ENCODE measurements around the gene HNRNPA2B1. TPM values are rescaled to one million over a fixed set of nuclear protein-coding genes. Genes with fewer than 3 reads are reported as not detected.

The HNRNPA2B1 gene
- total RNA-seq, 2 donors from 2014 or later = 447 to 769 TPM

DNA sequence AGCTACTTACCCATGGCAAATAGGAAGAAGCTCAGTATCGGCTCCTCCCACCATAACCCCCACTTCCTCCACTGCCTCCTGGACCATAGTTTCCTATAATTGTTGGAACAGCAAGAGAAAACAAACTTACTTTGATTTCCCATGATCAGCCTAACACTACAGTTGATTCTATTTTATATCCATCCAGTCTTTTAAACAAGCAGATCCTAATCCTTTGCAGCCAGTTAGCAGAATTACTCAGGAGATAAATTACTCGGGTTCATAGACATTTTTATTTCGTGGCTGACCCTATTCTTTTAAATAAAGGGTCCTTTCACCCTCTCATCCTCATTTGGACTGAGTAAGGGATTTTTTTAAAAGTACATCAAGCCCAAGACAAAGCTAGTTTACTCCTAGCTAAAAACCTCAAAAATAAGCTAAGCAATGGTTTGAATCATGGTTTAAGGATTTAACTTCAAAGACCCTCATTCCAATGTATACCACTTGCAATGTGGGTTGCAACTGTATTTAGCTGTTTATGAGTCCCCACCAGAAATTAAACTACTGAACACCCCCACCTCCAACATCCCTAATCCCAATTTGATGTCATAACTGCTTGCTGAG is 8.0 kb downstream of the HNRNPA2B1 start:
- no peak overlapping the region for H3K4me3 ChIP-seq
- H3K9ac ChIP-seq (ENCODE audit: low read depth in 2 of 2, low read length in 2 of 2) = no peak overlapping the region
- intact Hi-C loops (cut with DNase I) = loop anchor here (10.0 kb wide), 2 partner anchors 172 to 308 kb away; no protein-coding TSS in a partner anchor
- H3K4me1 ChIP-seq = peaks cover 22% of the 10 kb centered on the region
- no peaks in the 10 kb centered on the region for H3K9me3 ChIP-seq
- DNase-seq = no peak
- peaks cover 53% of the 10 kb centered on the region for H3K36me3 ChIP-seq
- H3K27ac ChIP-seq = no peak overlapping the region
- TF ChIP-seq, protein P1, sequence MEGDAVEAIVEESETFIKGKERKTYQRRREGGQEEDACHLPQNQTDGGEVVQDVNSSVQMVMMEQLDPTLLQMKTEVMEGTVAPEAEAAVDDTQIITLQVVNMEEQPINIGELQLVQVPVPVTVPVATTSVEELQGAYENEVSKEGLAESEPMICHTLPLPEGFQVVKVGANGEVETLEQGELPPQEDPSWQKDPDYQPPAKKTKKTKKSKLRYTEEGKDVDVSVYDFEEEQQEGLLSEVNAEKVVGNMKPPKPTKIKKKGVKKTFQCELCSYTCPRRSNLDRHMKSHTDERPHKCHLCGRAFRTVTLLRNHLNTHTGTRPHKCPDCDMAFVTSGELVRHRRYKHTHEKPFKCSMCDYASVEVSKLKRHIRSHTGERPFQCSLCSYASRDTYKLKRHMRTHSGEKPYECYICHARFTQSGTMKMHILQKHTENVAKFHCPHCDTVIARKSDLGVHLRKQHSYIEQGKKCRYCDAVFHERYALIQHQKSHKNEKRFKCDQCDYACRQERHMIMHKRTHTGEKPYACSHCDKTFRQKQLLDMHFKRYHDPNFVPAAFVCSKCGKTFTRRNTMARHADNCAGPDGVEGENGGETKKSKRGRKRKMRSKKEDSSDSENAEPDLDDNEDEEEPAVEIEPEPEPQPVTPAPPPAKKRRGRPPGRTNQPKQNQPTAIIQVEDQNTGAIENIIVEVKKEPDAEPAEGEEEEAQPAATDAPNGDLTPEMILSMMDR (IDR thresholded peaks at IDR 0.05) = no peak
- H3K27me3 ChIP-seq = no peaks in the 10 kb centered on the region

DNA sequence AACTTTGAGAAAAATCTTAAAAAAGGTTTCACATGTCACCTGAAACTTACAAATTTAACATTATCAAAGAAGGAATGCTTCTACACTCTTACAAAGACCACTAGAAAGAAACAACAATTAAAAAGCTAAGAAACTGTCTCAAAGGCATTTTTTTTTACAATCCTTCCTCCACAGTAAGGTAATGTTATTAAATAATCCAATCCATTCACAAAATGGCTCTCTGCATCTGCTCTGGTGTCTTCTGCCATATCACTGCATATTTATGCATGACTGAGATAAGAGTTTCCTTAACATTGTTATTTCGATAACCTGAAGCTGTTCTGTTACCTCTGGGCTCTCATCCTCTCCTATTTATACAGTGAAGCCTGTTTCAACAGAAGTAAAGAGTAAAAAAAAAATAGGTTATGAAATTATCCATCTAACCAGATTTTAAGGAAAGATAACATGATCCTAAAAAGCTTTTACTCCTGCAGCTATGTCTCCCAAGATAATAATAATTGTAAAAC is 8.5 kb downstream of the HNRNPA2B1 start:
- H3K9me3 ChIP-seq = no peaks in the 10 kb centered on the region
- H3K27me3 ChIP-seq = no peaks in the 10 kb centered on the region
- intact Hi-C loops (cut with DNase I) = loop anchor here (10.0 kb wide), 2 partner anchors 173 to 307 kb away; no protein-coding TSS in a partner anchor
- H3K4me1 ChIP-seq = peaks cover 20% of the 10 kb centered on the region
- TF ChIP-seq, protein P1 (IDR thresholded peaks at IDR 0.05) = no peak
- no peak for DNase-seq
- no peak overlapping the region for H3K4me3 ChIP-seq
- H3K36me3 ChIP-seq = peaks cover 53% of the 10 kb centered on the region
- H3K9ac ChIP-seq (ENCODE audit: low read depth in 2 of 2, low read length in 2 of 2) = no peak overlapping the region
- no peak overlapping the region for H3K27ac ChIP-seq

DNA sequence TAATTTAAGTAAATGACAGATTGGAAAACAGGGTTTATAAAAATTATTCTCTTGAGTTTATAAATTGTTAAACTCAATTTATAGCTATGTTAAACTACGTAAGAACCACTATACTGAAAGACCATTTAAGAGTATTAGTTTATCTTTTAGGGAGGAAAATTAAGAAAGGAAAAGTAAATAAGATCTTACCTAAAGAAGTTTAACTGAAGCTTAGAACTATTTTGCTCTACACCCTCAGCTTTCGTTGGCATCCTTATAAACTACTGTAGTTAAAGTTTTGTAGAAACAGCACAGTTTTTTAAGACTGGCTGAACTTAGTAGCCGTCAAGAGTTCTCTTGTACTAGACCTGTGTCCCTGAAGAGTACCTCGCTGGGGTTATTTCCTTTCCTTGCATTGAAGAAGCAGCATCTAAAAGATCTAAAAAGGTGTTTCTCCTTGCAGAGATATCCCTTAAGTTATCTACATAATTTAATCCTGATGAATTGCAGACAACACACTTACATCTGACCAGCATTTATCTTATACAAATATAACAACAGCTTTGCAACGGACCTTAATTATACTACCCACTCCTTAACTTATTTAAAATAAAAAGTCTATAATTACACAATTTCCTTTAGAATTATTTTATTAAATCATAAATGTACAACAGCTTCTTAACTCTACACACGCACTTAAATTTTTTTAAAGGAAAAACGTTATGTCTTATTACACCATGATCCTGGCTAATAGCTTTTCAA is 9.1 kb downstream of the HNRNPA2B1 start:
- no peak overlapping the region for H3K9ac ChIP-seq (ENCODE audit: low read depth in 2 of 2, low read length in 2 of 2)
- DNase-seq = no peak
- no peak overlapping the region for H3K27ac ChIP-seq
- TF ChIP-seq, protein P1 (IDR thresholded peaks at IDR 0.05) = no peak
- peaks cover 17% of the 10 kb centered on the region for H3K4me1 ChIP-seq
- peaks cover 48% of the 10 kb centered on the region for H3K36me3 ChIP-seq
- intact Hi-C loops (cut with DNase I) = loop anchor here (10.0 kb wide), 2 partner anchors 173 to 307 kb away; no protein-coding TSS in a partner anchor
- H3K9me3 ChIP-seq = no peaks in the 10 kb centered on the region
- no peak overlapping the region for H3K4me3 ChIP-seq
- H3K27me3 ChIP-seq = no peaks in the 10 kb centered on the region

DNA sequence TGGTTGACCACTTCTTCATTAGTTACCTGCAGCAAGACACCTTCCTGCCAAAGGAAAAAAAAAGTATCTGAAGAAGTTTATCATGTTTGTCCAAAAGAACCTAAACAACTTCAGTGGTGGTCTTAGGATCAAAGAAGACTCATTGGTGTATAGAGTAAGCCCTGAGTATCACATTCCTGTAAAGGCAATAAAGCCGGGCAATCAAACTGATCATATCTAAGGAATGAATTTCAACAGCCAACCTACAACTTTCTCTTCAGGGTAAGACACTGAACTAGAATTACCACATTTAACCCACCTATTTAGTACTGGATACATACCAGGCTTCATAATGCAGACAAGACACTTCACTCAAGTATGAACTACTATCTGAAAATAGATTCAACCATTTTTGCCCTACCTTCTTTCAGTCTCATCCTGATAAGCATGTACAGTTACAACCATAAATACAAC is 10.1 kb downstream of the HNRNPA2B1 start:
- no peak for DNase-seq
- no peak overlapping the region for H3K27ac ChIP-seq
- peaks cover 11% of the 10 kb centered on the region for H3K4me1 ChIP-seq
- no peaks in the 10 kb centered on the region for H3K9me3 ChIP-seq
- H3K9ac ChIP-seq (ENCODE audit: low read depth in 2 of 2, low read length in 2 of 2) = no peak overlapping the region
- no peak overlapping the region for H3K4me3 ChIP-seq
- no peaks in the 10 kb centered on the region for H3K27me3 ChIP-seq
- intact Hi-C loops (cut with DNase I) = loop anchor here (10.0 kb wide), 2 partner anchors 174 to 306 kb away; no protein-coding TSS in a partner anchor
- H3K36me3 ChIP-seq = peaks cover 41% of the 10 kb centered on the region
- TF ChIP-seq, protein P1 (IDR thresholded peaks at IDR 0.05) = no peak

DNA sequence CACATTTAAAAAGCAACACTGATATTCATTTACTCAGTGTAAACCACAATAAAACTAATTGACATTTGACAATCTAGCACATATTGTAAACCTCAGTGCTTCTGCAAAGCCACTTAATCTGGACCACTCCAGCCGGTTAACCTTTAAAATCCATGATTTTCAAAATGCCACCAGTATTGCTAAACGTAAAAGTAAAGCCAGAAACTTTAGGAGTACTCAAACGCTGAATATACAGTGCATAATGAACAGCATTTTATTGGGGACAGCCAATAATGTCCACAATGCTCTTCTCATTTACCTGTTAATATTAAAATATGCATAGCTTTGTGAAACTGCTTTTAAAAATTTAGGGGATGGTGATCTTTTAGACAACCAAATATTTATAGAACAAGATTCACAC is 10.8 kb downstream of the HNRNPA2B1 start:
- peaks cover 37% of the 10 kb centered on the region for H3K36me3 ChIP-seq
- DNase-seq = no peak
- no peak overlapping the region for H3K9ac ChIP-seq (ENCODE audit: low read depth in 2 of 2, low read length in 2 of 2)
- no peak overlapping the region for H3K4me3 ChIP-seq
- intact Hi-C loops (cut with DNase I) = loop anchor here (10.0 kb wide), 2 partner anchors 175 to 305 kb away; no protein-coding TSS in a partner anchor
- no peaks in the 10 kb centered on the region for H3K9me3 ChIP-seq
- H3K4me1 ChIP-seq = peaks cover 7% of the 10 kb centered on the region
- H3K27me3 ChIP-seq = no peaks in the 10 kb centered on the region
- no peak overlapping the region for H3K27ac ChIP-seq
- TF ChIP-seq, protein P1 (IDR thresholded peaks at IDR 0.05) = no peak
